Epidermal melanocyte (primary cell): ENCODE data around the gene ATE1.

ENCODE experiments used
- DNase-seq: peaks from one replicate; pipeline ENCODE4 v3.0.0; 2011; ENCODE audit warnings: low spot score; ENCODE audit not compliant: insufficient read length

ATE1 gene

DNA sequence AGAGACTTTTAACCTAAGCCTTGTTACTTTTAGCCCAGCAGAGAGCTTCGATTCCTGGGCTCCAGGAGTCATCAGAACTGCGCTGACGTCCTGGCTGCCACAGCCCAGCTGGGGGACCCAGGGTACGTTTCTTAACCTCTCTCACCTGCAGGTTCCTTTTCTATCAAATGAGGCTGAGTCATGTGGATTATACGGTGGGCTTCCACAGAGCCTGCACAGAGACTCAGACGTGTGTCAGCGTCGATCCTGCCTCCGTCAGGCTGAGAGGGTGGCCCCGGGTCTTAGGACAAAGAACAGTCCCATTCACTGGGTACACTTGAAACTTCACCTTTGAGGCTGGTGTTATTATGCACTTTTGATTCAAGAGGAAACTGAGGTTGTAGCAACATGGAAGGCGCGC is 228.9 kb downstream of the ATE1 start:
- no peak for DNase-seq

DNA sequence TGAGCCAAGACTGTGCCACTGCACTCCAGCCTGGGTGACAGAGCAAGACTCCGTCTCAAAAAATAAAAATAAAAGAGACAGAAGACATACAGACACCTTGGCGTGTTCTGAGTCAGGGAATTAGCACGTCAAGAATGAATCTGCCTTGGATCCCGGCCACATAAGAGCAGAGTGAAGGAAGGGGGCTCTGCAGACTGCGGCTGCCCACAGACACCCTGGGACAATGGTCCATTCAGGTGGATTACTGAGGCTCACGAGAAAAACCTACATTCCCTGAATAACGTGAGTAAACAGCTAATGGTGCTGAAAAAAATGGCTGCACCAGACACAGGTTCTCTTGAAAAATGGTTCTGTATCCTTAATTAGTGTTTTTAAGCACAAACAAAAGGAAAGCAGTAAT is 229.5 kb downstream of the ATE1 start:
- no peak for DNase-seq

DNA sequence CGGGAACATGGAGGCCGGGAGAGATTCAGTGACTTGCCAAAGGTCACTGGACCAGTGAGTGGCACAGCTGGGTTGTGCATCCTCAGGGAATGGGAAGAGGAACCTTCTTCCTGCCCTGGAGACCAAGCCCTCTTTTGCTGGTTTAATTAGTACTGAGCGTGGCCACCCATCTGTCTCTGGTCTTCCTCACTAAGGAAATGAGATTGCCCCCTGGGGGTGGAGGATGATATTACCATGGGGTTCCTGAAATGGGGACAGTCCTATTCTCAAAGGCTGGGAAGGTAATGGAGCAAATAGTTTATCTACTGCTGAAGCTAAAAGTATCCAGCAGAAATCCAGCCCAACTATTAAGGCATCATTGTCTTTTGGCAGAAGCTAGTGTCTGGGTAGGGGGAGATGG is 231.0 kb downstream of the ATE1 start:
- no peak for DNase-seq

- no peak for DNase-seq
Measured at GRCh38 chr10:121695731-121696464, 231.9 kb downstream of the ATE1 start.

DNA sequence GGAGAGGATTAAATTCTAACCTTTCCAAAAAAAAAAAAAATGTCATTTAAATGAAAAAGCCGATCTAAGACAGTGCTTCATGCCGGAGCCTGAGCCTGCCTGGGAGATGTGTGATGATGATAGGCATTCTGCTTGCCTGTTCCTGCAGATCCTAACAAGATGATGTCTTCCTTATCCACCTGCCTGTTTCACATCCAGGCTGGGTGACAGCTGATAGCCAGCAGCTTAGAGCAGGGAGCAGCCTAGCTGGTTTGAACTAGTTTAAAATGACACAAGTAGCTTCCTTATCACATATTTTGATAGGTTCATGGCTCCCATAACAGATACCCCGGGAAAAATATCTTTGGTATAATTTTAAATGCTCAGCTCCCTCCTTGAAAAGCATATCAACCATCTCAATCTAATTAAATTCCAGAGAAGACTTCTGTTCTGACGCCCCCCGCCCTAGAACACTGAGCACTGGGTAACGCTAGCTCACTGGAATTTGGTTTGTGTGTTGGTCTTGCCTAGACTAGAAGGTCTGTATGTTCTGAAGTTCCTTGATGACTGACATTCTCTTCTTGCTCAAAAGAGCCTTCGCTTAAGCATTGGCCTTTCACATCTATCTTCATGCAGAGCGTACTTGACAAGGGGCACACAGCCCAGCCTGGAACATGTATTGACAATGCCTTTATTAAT is 232.7 kb downstream of the ATE1 start:
- DNase-seq, result no peak

DNA sequence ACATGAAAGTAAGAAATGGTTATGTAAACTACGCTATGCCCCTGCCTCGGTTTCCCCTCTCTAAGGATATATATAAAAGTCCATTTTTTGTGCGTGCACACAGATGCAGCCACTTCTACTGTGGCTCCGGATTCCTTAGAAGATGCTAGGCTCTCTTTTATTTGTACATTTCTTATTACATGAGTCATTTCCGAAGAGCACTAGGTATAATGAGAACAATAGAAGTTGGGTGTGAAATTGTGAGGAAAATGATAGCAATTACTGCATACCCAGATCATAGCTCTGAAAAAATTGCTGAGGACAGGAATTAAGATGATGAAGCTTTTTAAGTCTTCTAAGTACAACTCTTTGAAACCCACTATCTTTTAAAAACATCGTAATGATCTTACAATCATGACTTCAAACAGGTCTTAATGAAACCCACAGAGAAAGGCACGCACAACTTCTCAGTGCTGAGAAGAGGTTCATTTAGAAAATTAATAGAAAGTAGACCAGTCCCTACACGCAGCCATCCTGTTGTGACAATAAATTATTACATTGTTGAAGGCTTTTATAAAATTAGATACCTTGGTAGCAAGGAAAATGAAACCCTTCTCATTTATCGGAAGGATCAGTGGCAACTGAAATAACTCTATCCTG is 233.4 kb downstream of the ATE1 start:
- DNase-seq, result no peak

- no peak for DNase-seq
Measured at GRCh38 chr10:121692626-121693025, 235.2 kb downstream of the ATE1 start.

- DNase-seq, result no peak
Measured at GRCh38 chr10:121690970-121691369, 236.9 kb downstream of the ATE1 start.
